HepG2 (cell line): Measurements from ENCODE around the gene NOS1AP.

Experiments
- CTCF ChIP-seq: sonication (generic); formaldehyde crosslinking; IDR thresholded peaks from 2 replicates; pipeline ENCODE4 v1.5.0; 2020; ENCODE audit warnings: mild to moderate bottlenecking, missing genetic modification reagents, moderate library complexity
- HMG20B ChIP-seq: conservative IDR thresholded peaks from 2 replicates; pipeline ENCODE4 v1.6.1; 2016; ENCODE audit warnings: missing genetic modification reagents, missing compliant biosample characterization
- POLR2AphosphoS5 ChIP-seq: IDR thresholded peaks from 2 replicates; pipeline ENCODE4 v1.6.1; 2012; ENCODE audit warnings: low read depth, low read length

DNA sequence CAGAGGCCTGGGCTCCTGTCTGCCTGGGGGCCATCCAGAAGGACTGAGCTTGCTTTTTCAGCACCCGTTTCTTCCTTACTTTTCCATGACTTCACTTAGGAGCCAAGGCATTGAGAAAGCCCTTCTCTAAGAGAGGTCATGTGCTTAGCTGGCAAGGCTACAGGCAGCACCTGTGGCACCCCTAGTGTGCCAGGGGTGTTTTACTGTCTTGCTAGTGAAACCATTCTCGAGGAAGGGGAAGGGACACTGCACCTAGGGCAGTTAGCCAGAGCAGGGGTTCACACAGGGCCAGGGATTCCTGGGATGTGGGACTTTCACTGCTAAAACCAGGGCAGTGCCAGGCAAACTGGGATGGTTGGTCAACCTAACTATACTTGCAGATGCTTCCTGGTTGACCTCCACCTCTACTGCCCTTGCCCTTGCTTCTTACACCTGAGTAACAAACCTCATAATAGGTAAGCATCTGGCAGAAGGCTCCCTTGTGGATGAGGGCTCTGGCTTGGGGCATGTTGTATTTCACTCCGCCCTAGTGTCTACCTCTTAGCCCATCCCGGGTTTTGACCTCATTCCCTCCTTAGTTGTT lies 69.2 kb downstream of the NOS1AP start:
- TF ChIP-seq CTCF (CRISPR knock-in tag) (no peak), POLR2AphosphoS5 (no peak), HMG20B (CRISPR knock-in tag) (no peak)
